Measurements from ENCODE around the gene C3orf62.

DNA sequence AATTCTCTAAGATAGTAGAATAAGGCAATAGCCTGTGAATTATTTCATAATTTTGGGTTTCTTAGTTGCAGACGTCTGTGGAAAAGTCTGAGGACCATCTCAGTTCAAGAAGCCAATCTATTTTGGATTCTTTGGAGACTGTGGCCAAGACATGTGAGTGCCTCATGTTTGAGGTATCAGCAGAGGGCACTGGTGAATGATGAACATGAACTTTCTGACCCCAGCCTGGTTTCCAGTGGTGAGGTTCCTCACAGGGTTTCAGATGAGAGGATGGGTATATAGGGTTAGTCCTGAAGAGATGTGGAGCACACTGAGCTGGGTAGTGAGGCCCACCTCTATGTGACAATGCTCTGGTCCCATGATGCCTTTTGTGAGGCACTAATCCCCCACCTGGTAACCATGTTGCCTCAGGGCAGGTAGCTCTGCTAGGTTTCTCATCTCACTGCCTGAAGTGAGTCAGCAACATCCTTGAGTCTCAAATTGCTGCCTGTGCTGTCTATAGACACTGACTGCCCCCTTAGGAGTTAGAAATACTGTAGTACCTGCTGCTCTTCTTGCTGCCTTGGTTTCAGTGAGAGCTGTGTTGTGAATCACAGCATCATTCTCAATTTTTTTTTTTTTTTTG lies 32.3 kb downstream of the C3orf62 start:
- TF ChIP-seq, protein P1, sequence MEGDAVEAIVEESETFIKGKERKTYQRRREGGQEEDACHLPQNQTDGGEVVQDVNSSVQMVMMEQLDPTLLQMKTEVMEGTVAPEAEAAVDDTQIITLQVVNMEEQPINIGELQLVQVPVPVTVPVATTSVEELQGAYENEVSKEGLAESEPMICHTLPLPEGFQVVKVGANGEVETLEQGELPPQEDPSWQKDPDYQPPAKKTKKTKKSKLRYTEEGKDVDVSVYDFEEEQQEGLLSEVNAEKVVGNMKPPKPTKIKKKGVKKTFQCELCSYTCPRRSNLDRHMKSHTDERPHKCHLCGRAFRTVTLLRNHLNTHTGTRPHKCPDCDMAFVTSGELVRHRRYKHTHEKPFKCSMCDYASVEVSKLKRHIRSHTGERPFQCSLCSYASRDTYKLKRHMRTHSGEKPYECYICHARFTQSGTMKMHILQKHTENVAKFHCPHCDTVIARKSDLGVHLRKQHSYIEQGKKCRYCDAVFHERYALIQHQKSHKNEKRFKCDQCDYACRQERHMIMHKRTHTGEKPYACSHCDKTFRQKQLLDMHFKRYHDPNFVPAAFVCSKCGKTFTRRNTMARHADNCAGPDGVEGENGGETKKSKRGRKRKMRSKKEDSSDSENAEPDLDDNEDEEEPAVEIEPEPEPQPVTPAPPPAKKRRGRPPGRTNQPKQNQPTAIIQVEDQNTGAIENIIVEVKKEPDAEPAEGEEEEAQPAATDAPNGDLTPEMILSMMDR (IDR thresholded peaks at IDR 0.05; ENCODE audit: low read depth, low read length, missing input control): no peak
- TF ChIP-seq EGR1 (IDR thresholded peaks at IDR 0.05; ENCODE audit: low read depth in 2 of 2): no peak
- TF ChIP-seq, protein P2, sequence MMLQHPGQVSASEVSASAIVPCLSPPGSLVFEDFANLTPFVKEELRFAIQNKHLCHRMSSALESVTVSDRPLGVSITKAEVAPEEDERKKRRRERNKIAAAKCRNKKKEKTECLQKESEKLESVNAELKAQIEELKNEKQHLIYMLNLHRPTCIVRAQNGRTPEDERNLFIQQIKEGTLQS (IDR thresholded peaks at IDR 0.05): no peak
- no peak for TF ChIP-seq JUND (IDR thresholded peaks at IDR 0.05)
- TF ChIP-seq, protein P3, sequence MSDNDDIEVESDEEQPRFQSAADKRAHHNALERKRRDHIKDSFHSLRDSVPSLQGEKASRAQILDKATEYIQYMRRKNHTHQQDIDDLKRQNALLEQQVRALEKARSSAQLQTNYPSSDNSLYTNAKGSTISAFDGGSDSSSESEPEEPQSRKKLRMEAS (IDR thresholded peaks at IDR 0.05): no peak
- TF ChIP-seq SP1 (IDR thresholded peaks at IDR 0.05): no peak
